ENCODE results near the gene IGF2R.

Gene IGF2R

DNA sequence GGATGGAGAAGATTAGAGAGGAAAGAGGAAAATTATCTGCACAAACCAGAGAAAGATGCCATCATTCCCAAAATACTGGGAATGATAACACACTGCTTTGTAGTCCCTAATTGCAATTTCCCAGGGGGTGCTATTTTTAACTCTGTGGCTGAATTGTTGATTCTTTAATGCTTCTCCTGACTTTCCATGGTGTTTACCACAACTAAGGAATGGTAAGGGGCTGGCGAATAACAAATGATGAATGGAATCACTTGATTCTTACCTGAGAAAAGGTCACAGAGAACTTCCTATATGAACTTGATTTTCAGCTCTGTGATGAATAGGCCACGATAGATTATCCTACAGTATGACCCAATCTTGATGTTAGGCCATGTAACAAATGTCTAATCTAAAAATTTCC is 22.0 kb upstream of the IGF2R start:
- no peaks in the 10 kb centered on the region for H3K79me2 ChIP-seq (ENCODE audit: low read length)

DNA sequence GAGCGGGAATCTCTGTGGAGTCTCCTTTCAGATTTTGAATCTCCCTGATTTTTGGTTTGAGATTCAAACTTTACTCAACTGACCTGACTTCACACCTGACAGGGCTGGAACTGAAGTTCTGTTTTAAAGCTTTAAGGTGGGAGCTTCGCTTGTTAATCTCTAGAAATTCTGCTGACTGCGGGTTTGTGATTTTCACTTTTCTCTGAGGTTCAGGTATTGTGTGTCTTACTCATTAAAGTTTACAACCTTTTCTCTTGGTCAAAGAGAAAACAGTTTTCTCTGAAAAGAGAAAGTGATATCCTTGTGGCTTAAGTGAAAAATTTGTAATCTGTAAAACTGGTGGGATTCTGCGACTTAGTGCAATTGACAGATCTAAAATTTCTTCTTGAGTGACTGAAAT is 20.7 kb upstream of the IGF2R start:
- Histone ChIP-seq H2AFZ (ENCODE audit: low read depth, low read length) (no peak overlapping the region), H3K9ac (ENCODE audit: low read length) (no peak overlapping the region), H4K20me1 (ENCODE audit: insufficient read depth, low read length) (no peaks in the 10 kb centered on the region), H3K4me3 (ENCODE audit: low read length) (no peak overlapping the region), H3K4me2 (ENCODE audit: low read length) (no peak overlapping the region), H3K36me3 (replicated peaks; ENCODE audit: low read depth, low read length) (no peaks in the 10 kb centered on the region), H3K79me2 (ENCODE audit: low read length) (no peaks in the 10 kb centered on the region), H3K27me3 (ENCODE audit: low read depth, low read length) (no peaks in the 10 kb centered on the region), H3K9me3 (ENCODE audit: insufficient read depth, low read length) (peaks cover 8% of the 10 kb centered on the region; the same call in 1 of the 2 replicates), H3K4me1 (ENCODE audit: low read length) (no peaks in the 10 kb centered on the region), H3K27ac (ENCODE audit: low read length) (no peak overlapping the region)
- TF ChIP-seq, protein P1, sequence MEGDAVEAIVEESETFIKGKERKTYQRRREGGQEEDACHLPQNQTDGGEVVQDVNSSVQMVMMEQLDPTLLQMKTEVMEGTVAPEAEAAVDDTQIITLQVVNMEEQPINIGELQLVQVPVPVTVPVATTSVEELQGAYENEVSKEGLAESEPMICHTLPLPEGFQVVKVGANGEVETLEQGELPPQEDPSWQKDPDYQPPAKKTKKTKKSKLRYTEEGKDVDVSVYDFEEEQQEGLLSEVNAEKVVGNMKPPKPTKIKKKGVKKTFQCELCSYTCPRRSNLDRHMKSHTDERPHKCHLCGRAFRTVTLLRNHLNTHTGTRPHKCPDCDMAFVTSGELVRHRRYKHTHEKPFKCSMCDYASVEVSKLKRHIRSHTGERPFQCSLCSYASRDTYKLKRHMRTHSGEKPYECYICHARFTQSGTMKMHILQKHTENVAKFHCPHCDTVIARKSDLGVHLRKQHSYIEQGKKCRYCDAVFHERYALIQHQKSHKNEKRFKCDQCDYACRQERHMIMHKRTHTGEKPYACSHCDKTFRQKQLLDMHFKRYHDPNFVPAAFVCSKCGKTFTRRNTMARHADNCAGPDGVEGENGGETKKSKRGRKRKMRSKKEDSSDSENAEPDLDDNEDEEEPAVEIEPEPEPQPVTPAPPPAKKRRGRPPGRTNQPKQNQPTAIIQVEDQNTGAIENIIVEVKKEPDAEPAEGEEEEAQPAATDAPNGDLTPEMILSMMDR (IDR thresholded peaks at IDR 0.05; ENCODE audit: low read depth, low read length): no peak
- no peak for TF ChIP-seq EZH2phosphoT487 (IDR thresholded peaks at IDR 0.05; ENCODE audit: low read depth)

More for the DNA sequence above, 22.0 kb upstream of the IGF2R start:
- Histone ChIP-seq H3K9ac (ENCODE audit: low read length) (no peak overlapping the region), H3K4me3 (ENCODE audit: low read length) (no peak overlapping the region), H3K36me3 (replicated peaks; ENCODE audit: low read depth, low read length) (no peaks in the 10 kb centered on the region), H3K4me1 (ENCODE audit: low read length) (no peaks in the 10 kb centered on the region), H3K27me3 (ENCODE audit: low read depth, low read length) (no peaks in the 10 kb centered on the region), H3K27ac (ENCODE audit: low read length) (no peak overlapping the region), H3K4me2 (ENCODE audit: low read length) (no peak overlapping the region), H2AFZ (ENCODE audit: low read depth, low read length) (no peak overlapping the region), H4K20me1 (ENCODE audit: insufficient read depth, low read length) (no peaks in the 10 kb centered on the region), H3K9me3 (ENCODE audit: insufficient read depth, low read length) (peaks cover 8% of the 10 kb centered on the region; the same call in 1 of the 2 replicates)
- TF ChIP-seq, protein P1 (IDR thresholded peaks at IDR 0.05; ENCODE audit: low read depth, low read length): no peak
- TF ChIP-seq EZH2phosphoT487 (IDR thresholded peaks at IDR 0.05; ENCODE audit: low read depth): no peak

DNA sequence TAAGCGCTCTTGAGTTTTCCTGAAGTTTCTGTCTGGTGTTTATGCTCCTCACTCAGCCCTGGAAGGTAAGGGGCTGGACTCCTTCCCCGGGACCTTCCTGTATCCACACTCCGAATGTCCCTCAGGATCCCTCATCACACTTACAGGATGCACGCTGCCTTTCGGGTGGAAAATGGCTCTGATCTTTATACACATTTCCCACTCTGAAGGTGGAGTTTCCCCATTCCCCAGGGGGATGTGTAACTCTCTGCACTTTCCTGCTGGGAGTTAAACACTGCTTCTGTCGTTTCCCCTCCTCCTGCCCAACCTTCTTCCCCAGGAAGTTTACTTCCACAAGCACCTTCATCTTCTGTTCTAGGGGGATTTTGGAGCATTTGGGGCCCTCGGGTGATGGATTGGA is 17.1 kb upstream of the IGF2R start:
- no peaks in the 10 kb centered on the region for H4K20me1 ChIP-seq (ENCODE audit: insufficient read depth, low read length)
- no peak overlapping the region for H3K4me3 ChIP-seq (ENCODE audit: low read length)
- TF ChIP-seq, protein P1 (IDR thresholded peaks at IDR 0.05; ENCODE audit: low read depth, low read length): no peak
- TF ChIP-seq EZH2phosphoT487 (IDR thresholded peaks at IDR 0.05; ENCODE audit: low read depth): no peak
- H2AFZ ChIP-seq (ENCODE audit: low read depth, low read length): no peak overlapping the region
- H3K36me3 ChIP-seq (replicated peaks; ENCODE audit: low read depth, low read length): no peaks in the 10 kb centered on the region
- H3K27ac ChIP-seq (ENCODE audit: low read length): no peak overlapping the region
- no peaks in the 10 kb centered on the region for H3K79me2 ChIP-seq (ENCODE audit: low read length)
- no peaks in the 10 kb centered on the region for H3K9me3 ChIP-seq (ENCODE audit: insufficient read depth, low read length)
- H3K27me3 ChIP-seq (ENCODE audit: low read depth, low read length): no peaks in the 10 kb centered on the region
- no peaks in the 10 kb centered on the region for H3K4me1 ChIP-seq (ENCODE audit: low read length)
- H3K4me2 ChIP-seq (ENCODE audit: low read length): no peak overlapping the region
- H3K9ac ChIP-seq (ENCODE audit: low read length): no peak overlapping the region

DNA sequence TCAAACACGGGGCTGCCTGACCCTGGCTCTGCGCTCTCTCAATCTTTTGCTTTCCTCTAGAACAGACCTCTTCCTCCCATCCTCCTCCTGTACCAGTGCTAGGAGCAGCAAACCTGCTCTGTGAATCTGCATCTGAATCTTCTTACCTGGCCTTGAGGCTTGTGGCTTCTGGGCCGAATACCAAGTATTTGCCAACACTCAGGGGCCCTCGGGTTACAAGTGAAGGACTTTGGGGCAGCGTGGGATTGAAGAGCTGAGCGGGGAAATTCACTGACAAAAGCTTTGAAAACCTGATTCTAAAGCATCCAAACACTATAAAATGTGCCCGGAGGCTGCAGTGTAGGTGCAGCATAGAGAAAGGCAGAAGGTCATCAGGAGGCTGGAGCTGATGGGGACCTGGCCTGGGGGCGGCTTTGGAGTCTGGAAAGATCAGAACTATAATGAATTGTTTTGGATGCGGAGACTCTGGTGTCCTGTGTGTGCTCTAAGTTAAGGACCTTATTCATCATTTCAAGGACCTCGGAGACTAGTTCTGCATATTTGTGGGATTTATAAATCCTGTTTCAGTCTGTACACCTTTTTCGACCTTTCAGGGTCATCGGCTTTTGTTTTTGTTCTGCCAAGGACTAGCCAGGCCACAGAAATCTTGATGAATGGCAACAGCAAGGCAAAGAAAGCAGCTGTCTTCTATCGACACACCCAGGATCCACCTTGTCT is 16.4 kb upstream of the IGF2R start:
- Histone ChIP-seq H3K27ac (ENCODE audit: low read length) (no peak overlapping the region), H3K27me3 (ENCODE audit: low read depth, low read length) (no peaks in the 10 kb centered on the region), H3K4me1 (ENCODE audit: low read length) (no peaks in the 10 kb centered on the region), H2AFZ (ENCODE audit: low read depth, low read length) (no peak overlapping the region), H3K79me2 (ENCODE audit: low read length) (no peaks in the 10 kb centered on the region), H3K4me3 (ENCODE audit: low read length) (no peak overlapping the region), H3K4me2 (ENCODE audit: low read length) (no peak overlapping the region), H3K9ac (ENCODE audit: low read length) (no peak overlapping the region), H3K36me3 (replicated peaks; ENCODE audit: low read depth, low read length) (no peaks in the 10 kb centered on the region), H3K9me3 (ENCODE audit: insufficient read depth, low read length) (no peaks in the 10 kb centered on the region), H4K20me1 (ENCODE audit: insufficient read depth, low read length) (no peaks in the 10 kb centered on the region)
- TF ChIP-seq, protein P1 (IDR thresholded peaks at IDR 0.05; ENCODE audit: low read depth, low read length): no peak
- no peak for TF ChIP-seq EZH2phosphoT487 (IDR thresholded peaks at IDR 0.05; ENCODE audit: low read depth)
